Measurements from ENCODE around the gene ZNF724. TPM values are rescaled to one million over a fixed set of nuclear protein-coding genes. Genes with fewer than 3 reads are reported as not detected.
"Not testable (repeated sequence)": the region's sequence is repeated elsewhere in the genome, so short reads cannot be mapped to it uniquely, and the experiment has no call there.

ZNF724 gene
- total RNA-seq (2014; rRNA removed; shearing (Covaris generic); ENCODE audit: low replicate concordance), result 0.43 and 11.8 TPM in 2 replicates

DNA sequence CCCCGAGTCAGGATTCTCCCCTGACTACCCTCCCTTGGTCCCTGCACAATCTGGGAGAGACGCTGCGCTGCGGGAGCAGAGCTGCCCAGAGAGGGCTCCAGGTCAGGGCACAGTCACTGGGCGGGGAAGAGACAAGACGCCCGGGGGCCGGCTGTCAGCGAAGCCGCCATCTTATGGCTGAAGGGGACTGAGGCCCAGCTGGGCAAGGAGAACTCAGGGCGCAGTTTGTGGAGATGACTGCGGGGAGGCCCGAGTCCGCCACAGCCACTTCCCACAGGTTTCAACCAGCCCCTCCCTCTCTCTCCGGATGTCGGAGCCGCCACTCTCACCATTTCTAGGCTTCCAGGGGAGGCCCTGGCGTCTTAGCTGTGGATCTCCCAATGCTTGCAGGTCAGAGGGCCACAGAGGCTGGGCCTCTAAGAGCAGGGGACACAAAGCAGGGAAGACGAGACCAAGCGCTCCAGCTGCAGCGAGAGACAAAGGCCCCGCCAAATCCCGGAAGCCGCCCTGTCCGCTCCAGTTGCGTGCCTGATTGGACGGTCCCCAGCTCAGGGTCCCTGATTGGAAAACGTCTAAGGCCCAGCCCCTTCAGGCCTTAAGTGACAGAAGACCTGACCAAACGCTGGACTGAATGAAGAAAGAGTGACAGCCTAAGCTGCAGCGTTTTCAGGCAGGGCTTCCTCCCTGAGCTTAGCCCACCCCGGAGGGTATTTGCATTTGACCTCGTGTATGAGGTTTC, at the start of gene ZNF724:
Gene ZNF724, minus strand, starts transcription at position 484 of the 739 bp plus-strand sequence. Its CDS starts 152 bp downstream, at position 332.
- in situ Hi-C loops (cut with HindIII; ENCODE audit: low pct_unique_long_range_greater_than_20kb, low sequenced_read_pairs), result no loop called here
- DNase-seq (ENCODE audit: low read depth), result peak; percentile 98

DNA sequence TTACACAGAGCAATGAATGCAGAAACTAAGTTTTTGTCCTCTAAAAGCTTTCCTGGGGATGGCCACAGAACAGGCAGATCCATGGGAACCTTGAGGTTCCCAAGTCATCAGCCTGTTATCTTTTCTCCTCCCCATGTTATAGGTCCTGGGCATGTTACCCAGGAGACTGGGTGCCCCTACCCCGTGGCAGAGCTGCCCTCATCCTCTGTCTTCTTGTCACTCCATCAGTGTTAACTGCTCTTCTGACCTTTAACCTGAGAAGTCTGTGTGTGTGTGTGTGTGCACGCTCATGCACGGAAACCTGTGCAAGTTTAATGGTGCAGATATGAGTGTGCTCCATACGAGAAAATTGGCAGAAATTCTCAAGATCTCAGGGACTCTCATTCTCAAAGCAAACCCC, 43.9 kb upstream of the ZNF724 start:
- in situ Hi-C loops (cut with HindIII; ENCODE audit: low pct_unique_long_range_greater_than_20kb, low sequenced_read_pairs), result no loop called here
- DNase-seq (ENCODE audit: low read depth), result no peak

DNA sequence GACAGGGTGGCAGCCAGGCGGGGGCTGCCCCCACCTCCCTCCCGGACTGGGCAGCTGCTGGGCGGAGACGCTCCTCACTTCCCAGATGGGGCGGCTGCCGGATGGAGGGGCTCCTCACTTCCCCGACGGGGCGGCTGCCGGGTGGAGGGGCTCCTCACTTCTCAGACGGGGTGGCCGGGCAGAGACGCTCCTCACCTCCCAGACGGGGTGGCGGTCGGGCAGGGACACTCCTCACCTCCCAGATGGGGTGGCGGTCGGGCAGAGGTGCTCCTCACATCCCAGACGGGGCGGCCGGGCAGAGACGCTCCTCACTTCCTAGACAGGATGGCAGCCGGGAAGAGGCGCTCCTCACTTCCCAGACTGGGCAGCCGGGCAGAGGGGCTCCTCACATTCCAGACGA, 39.8 kb upstream of the ZNF724 start:
- DNase-seq (ENCODE audit: low read depth); in situ Hi-C loops (cut with HindIII; ENCODE audit: low pct_unique_long_range_greater_than_20kb, low sequenced_read_pairs): not testable (repeated sequence)

DNA sequence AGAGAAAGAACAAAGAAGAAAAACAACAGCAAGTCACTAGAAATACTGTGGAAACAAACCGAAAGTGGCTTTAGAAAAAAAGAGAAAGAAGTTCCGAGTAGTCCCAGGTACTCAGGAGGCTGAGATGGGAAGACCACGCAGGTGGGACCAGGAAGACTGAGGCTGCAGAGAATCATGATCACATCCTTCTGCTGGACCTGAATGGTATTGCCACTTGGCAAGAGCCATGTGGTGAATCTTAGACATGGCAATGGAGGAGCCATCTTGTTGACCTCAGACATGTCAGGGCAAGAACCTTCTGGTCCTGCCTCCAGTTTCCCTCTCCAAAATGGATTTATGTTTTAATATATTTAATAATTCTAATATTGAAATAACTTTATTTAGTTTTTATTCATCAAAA, 37.4 kb upstream of the ZNF724 start:
- DNase-seq (ENCODE audit: low read depth), result no peak
- in situ Hi-C loops (cut with HindIII; ENCODE audit: low pct_unique_long_range_greater_than_20kb, low sequenced_read_pairs), result no loop called here

DNA sequence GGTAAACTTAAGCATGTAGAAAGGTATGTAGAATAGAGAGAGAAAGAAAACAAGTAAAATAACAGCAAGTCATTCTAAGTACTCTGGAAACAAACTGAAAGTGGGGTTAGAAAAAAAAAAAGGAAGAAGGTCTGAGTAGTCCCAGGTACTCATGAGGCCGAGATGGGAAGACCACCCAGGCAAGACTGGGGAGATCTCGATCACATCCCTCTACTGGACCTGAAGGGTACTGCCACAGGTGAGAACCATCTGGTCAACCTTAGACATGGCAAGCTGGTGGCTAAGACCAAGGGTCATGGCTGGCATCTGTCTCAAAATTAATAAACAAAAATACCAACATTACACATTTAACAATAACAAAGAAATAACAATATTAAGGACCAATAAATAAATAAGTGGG, 36.3 kb upstream of the ZNF724 start:
- DNase-seq (ENCODE audit: low read depth), result no peak
- in situ Hi-C loops (cut with HindIII; ENCODE audit: low pct_unique_long_range_greater_than_20kb, low sequenced_read_pairs), result no loop called here

DNA sequence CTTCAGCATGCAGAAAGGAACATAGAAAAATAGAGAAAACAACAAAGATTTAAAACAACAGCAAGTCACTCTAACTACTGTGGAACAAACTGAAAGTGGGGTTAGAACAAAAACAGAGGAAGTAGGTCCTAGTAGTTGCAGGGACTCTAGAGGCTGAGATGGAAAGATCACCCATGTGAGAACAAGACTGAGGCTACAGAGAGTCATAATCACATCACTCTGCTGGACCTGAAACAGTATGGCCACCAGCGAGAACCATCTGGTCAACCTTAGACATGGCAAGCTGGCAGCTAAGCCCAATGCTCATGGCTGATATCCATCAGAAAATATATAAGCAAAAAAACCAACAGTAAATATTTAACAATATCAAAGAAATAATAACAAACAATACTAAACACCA, 35.8 kb upstream of the ZNF724 start:
- no peak for DNase-seq (ENCODE audit: low read depth)
- in situ Hi-C loops (cut with HindIII; ENCODE audit: low pct_unique_long_range_greater_than_20kb, low sequenced_read_pairs), result no loop called here

DNA sequence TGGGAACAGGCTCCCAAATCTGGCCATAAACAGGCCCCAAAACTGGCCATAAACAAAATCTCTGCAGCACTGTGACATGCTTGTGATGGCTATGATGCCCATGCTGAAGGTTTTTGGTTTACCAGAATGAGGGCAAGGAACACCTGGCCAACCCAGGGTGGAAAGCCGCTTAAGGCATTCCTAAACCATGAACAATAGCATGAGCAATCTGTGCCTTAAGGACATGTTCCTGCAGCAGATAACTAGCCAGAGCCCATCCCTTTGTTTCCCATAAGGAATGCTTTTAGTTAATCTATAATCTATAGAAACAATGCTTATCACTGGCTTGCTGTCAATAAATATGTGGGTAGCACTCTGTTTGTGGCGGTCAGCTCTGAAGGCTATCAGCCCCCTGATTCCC, 35.1 kb upstream of the ZNF724 start:
- DNase-seq (ENCODE audit: low read depth); in situ Hi-C loops (cut with HindIII; ENCODE audit: low pct_unique_long_range_greater_than_20kb, low sequenced_read_pairs): not testable (repeated sequence)

DNA sequence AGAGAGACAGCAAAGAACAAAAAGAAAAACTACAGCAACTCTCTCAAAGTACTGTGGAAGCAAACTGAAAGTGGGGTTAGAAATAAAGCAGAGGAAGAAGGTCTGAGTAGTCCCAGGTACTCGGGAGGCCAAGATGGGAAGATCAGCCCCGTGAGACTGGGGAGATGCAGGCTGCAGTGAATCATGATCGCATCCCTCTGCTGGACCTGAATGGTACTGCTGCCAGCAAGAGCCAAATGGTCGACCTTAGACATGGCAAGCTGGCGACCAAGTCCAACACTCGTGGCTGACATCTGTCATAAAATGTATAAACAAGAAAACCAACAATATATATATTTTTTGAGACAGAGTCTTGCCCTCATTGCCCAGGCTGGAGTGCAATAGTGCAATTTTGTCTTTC, 33.7 kb upstream of the ZNF724 start:
- in situ Hi-C loops (cut with HindIII; ENCODE audit: low pct_unique_long_range_greater_than_20kb, low sequenced_read_pairs), result no loop called here
- DNase-seq (ENCODE audit: low read depth), result peak; percentile 21

DNA sequence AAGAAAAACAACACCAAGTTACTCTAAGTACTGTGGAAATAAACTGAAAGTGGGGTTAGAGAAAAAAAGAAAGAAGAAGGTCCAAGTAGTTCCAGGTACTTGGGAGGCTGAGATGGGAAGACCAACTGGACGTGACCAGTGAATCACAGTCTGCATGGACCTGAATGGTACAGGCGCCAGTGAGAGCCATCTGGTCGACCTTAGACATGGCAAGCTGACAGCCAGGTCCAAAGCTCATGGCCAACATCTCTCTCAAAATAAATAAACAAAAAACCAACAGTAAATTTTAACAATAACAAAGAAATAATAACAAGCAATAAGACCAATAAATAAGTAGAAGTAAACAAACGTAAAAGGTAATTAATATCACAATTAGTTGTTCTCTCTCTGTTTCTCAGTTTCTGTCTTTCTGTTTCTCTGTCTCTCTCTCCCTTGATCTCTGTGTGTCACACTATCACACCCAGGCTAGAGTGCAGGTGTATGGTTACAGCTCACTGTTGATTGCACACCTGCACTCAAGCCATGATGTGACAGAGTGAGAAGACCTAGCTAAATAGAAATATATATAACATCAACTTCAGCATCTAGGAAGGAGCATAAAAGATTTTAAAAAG, 31.6 kb upstream of the ZNF724 start:
- in situ Hi-C loops (cut with HindIII; ENCODE audit: low pct_unique_long_range_greater_than_20kb, low sequenced_read_pairs), result no loop called here
- DNase-seq (ENCODE audit: low read depth), result no peak

DNA sequence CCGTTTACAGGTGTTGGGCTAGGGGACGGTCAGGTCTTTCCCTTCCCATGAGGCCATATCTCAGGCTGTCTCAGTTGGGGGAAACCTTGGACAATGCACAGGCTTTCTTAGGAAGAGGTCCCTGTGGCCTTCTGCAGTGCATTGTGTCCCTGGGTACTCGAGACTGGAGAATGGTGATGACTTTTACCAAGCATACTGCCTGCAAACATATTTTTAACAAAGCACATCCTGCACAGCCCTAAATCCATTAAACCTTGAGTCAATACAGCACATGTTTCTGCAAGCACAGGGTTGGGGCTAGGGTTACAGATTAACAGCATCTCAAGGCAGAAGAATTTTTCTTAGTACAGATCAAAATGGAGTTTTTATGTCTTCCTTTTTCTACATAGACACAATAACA, 27.9 kb upstream of the ZNF724 start:
- DNase-seq (ENCODE audit: low read depth); in situ Hi-C loops (cut with HindIII; ENCODE audit: low pct_unique_long_range_greater_than_20kb, low sequenced_read_pairs): not testable (repeated sequence)

DNA sequence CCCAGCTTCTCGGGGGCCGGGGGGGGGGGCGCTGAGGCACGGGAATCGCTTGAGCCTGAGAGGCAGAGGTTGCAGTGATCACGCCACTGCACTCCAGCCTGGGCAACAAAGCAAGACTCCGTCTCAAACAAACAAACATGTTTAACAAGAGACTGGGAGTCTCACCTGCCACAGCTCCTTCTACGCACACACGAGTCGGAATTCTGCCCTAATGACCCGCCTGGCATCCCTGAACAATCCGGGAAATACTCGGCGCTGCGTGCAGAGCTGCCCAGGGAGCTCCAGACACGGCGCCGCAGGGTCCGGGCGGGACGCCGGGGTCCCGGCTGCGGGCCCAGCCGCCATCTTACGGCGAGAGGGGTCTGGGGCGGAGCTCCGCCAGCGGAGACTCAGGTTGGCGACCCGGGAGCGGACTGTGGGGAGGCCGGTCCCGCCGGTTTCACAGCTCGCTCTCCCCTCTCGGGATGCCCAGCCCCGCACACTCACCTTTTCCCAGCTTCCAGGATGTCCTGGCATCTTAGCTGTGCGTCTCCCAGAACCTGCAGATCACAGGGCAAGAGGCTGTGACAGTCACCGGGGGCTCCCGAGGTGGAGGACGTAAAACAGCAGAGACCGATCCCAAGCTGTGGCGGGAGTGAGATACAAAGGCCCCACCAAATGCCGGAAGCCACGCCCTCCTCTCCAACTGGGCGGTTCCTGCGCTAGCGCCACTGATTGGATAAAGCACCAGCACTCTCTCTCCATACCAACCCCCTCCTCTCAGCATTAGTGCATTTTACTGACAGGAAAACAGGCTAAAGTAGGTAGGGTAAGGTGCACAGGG, 23.6 kb upstream of the ZNF724 start:
- in situ Hi-C loops (cut with HindIII; ENCODE audit: low pct_unique_long_range_greater_than_20kb, low sequenced_read_pairs), result no loop called here
- peak; percentile 93 for DNase-seq (ENCODE audit: low read depth)

DNA sequence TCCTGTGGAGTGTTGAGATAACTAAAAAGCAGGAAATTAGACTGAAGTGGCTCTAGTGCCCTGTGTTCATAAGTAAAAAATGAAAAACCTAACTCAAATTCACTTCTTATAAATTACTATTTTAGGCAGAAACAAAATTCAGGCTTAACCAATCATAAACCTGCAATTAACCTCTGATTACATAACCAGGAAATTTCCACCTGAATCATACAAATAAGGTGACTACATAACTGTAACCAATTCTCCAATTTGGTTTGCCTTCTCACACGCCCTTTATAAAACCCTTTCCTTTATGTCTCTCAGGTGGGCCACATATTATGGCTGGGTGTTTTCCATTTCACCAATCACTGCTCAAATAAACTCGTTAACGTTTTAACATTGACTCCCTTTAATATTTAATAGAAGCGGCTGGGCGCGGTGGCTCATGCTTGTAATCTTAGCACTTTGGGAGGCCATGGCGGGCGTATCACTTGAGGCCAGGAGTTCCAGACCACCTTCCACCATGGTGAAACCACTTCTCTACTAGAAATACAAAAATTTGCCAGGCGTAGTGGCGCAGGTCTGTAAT, 22.9 kb upstream of the ZNF724 start:
- no peak for DNase-seq (ENCODE audit: low read depth)
- in situ Hi-C loops (cut with HindIII; ENCODE audit: low pct_unique_long_range_greater_than_20kb, low sequenced_read_pairs), result no loop called here

DNA sequence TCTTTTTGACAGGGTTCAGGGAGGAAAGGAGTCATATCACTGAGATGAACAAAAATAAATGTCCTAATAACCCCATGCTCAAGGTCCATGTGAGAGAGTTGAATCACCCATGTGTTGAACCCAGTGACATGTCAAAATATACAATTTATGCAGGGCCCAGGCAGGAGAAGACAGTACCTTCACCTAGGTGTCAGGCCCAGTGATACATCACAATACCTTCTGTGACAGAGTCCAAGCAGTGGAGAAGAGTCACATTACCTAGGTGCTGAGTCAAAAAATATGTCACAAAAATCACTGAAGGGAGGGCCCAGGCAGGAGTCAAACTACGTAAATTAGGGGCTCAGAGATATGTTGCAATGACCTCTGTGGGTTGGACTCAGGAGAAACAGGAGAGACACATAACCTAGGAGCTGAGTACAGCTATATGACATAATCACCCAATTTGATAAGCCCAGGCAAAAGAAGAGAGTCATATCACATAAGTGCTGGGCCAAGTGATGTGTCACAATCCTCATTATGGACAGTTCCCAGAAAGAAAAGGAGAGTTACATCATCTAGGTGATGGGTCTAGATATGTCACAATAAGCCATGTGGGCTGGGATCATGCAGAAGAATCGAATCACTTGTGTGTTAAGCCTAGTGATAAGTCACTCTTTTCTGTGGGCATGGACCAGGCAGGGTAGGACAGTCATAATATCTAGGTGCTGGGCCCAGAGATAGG, 13.8 kb upstream of the ZNF724 start:
- in situ Hi-C loops (cut with HindIII; ENCODE audit: low pct_unique_long_range_greater_than_20kb, low sequenced_read_pairs), result no loop called here
- no peak for DNase-seq (ENCODE audit: low read depth)

DNA sequence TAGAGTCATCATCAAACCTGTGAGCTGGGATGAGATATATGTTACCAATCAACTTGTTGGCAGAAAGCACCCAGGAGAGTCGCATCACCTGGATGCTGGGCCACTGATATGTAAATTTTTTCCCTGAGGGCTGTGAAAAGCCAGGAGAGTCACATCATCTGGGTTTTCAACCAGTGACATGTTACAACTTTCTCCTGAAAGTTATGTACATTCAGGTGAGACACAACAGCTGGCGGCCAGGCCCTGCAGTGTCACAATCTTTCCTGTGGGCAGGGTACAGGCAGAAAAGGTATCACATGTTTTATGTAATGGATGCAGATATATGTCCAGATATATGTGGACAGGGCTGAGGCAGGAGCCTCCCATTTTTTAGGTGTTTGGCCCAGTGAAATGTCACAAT, 13.2 kb upstream of the ZNF724 start:
- DNase-seq (ENCODE audit: low read depth), result no peak
- in situ Hi-C loops (cut with HindIII; ENCODE audit: low pct_unique_long_range_greater_than_20kb, low sequenced_read_pairs), result no loop called here

DNA sequence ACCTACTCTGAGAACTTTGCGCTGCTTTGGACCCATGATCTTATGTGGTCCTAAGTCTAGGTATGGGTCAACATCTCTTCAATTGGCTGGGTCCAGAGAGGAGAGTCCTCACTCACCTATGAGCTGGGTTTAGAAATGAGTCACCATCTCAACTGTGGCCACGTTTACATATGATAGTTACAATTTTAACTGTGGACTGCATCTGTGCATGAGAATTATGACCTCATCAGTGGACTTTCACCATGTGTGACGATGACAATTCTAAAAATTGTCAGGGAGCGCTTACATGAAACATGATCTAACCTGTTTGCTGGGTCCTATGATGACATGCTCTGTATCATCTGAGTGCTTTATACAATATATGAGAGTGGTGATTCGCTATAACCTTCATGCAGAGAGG, 12.7 kb upstream of the ZNF724 start:
- in situ Hi-C loops (cut with HindIII; ENCODE audit: low pct_unique_long_range_greater_than_20kb, low sequenced_read_pairs), result no loop called here
- DNase-seq (ENCODE audit: low read depth), result no peak

DNA sequence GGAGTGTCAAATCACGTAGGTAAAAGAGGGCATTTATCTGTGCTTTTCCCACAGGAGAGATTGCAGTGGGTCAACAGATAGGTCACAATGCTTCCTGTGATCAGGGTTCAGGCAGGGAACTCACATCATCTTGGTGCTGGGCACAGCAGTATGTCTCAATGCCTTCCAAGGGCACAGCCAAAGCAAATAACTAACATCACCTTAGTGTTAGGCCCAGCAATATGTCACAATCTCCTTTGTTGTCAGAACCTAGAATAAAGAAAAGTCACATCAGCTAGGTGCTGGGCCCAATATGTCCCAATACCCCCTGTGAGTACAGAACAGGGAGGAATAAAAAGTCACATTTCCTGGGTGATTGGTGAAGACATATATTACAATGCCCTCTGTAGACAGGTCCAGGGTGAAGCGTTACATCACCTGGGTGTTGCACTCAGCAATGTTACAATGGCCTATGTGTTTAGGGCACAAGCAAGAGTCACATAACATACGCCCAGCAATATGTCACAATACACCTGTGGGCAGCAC, 11.4 kb upstream of the ZNF724 start:
- in situ Hi-C loops (cut with HindIII; ENCODE audit: low pct_unique_long_range_greater_than_20kb, low sequenced_read_pairs), result no loop called here
- DNase-seq (ENCODE audit: low read depth), result no peak

DNA sequence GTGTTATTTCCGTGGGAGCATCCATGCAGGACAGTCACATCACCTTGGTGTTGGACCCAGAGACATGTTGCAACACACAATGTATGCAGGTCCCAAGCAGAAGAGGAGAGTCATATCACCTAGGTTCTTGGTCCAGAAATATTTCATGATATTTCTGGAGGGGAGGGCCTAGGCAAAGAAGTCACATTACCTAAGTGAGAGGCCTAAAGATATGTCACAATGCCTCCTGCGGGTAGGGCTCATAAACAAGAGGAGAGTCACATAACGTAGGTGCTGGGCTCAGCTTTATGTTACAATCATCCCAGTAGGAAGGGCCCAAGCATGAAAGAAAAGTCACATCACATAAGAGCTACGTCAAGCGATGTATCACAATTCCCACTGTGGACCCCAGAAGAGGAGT, 10.8 kb upstream of the ZNF724 start:
- in situ Hi-C loops (cut with HindIII; ENCODE audit: low pct_unique_long_range_greater_than_20kb, low sequenced_read_pairs), result no loop called here
- no peak for DNase-seq (ENCODE audit: low read depth)

DNA sequence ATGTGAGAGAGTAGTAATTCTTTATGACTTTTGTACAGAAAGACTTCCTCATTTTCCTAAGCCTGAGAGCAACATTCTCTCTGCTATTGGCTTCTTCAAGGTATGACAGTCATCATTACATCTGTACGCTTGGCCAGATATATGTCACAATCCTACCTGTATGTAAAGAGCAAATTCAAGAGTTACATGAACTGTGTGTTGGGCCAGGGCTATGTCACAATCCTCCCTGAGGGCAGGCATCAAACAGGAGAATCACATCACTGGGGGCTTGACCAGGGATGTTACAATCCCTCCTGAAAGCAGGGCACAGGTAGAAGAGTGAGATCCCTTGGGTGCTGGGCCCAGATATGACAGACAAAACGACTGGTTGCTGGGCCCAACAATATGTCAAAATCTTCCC, 9.8 kb upstream of the ZNF724 start:
- in situ Hi-C loops (cut with HindIII; ENCODE audit: low pct_unique_long_range_greater_than_20kb, low sequenced_read_pairs), result no loop called here
- DNase-seq (ENCODE audit: low read depth), result no peak

Data from Caki2 (cell line).